PC-3 (cell line): ENCODE measurements around the gene RIPOR3. TPM values are rescaled to one million over a fixed set of nuclear protein-coding genes. Genes with fewer than 3 reads are reported as not detected.

Source experiments
- ATAC-seq: fragments of 200-7000 bp; cut with Tn5 transposase; 2 replicates; pipeline ENCODE4 v1.9.1; 2020; ENCODE audit warnings: mild to moderate bottlenecking, moderate library complexity
- BruUV-seq: library from RNA; stranded (reverse); fragments of 400-500 nt; replicated peaks from 2 replicates; lab custom pipeline; 2021; lab: Mats Ljungman, UMichigan
- CTCF ChIA-PET: fragments of 300-600 bp; sonication (Branson Sonifier 250); formaldehyde crosslinking; loops from one replicate; lab custom pipeline; 2022; ENCODE audit warnings: antibody characterized with exemption; lab: Charles Lee
- POLR2A ChIA-PET: fragments of 300-600 bp; sonication (Branson Sonifier 250); formaldehyde crosslinking; loops from one replicate; lab custom pipeline; 2022; ENCODE audit warnings: antibody characterized with exemption; ENCODE audit not compliant: unreplicated experiment; lab: Charles Lee
- DNase-seq: peaks from one replicate; pipeline ENCODE4 v3.0.0-alpha.2; 2015
- H2AFZ ChIP-seq: fragments of 300-600 bp; sonication (generic); 2 replicates; pipeline ENCODE4 v1.6.0; 2016; ENCODE audit warnings: antibody characterized with exemption, low read length
- H3F3A ChIP-seq: fragments of 300-600 bp; sonication (generic); one replicate; pipeline ENCODE4 v1.6.0; 2017; ENCODE audit warnings: antibody characterized with exemption, low read length, control low read depth, mild to moderate bottlenecking; ENCODE audit not compliant: unreplicated experiment
- H3K27ac ChIP-seq: fragments of 300-600 bp; sonication (generic); 2 replicates; pipeline ENCODE4 v1.5.1; 2016; ENCODE audit warnings: mild to moderate bottlenecking, low read length
- H3K27me3 ChIP-seq: fragments of 300-600 bp; sonication (generic); 2 replicates; pipeline ENCODE4 v1.6.1; 2016; ENCODE audit warnings: low read length, mixed read lengths
- H3K36me3 ChIP-seq: fragments of 300-600 bp; sonication (generic); 2 replicates; pipeline ENCODE4 v1.6.1; 2016; ENCODE audit warnings: low read depth, mixed run types, low read length, mixed read lengths
- H3K4me1 ChIP-seq: fragments of 300-600 bp; sonication (generic); 2 replicates; pipeline ENCODE4 v1.5.1; 2016; ENCODE audit warnings: low read length; ENCODE audit not compliant: insufficient read depth
- H3K4me2 ChIP-seq: fragments of 300-600 bp; sonication (generic); 2 replicates; pipeline ENCODE4 v1.6.0; 2016; ENCODE audit warnings: low read length
- H3K4me3 ChIP-seq: fragments of 300-600 bp; sonication (generic); 2 replicates; pipeline ENCODE4 v1.5.1; 2016; ENCODE audit warnings: mild to moderate bottlenecking, low read length, mixed read lengths
- H3K79me2 ChIP-seq: fragments of 300-600 bp; sonication (generic); 2 replicates; pipeline ENCODE4 v1.6.1; 2017; ENCODE audit warnings: low read length, mixed read lengths
- H3K9ac ChIP-seq: fragments of 300-600 bp; sonication (generic); 2 replicates; pipeline ENCODE4 v1.6.0; 2016; ENCODE audit warnings: mild to moderate bottlenecking, low read length
- H3K9me2 ChIP-seq: fragments of 300-600 bp; sonication (generic); replicated peaks from 2 replicates; pipeline ENCODE4 v1.6.1; 2016; ENCODE audit warnings: mixed run types, low read length, mixed read lengths
- H3K9me3 ChIP-seq: fragments of 300-600 bp; sonication (generic); 2 replicates; pipeline ENCODE4 v1.6.1; 2016; ENCODE audit warnings: low read length, mixed read lengths
- H4K20me1 ChIP-seq: fragments of 300-600 bp; sonication (generic); 2 replicates; pipeline ENCODE4 v1.6.1; 2016; ENCODE audit warnings: low read length, mixed read lengths
- CTCF ChIP-seq: fragments of 300-600 bp; sonication (generic); conservative IDR thresholded peaks from 2 replicates; pipeline ENCODE4 v1.5.1; 2017; ENCODE audit warnings: antibody characterized with exemption, low read depth, mild to moderate bottlenecking, low read length
- EZH2 ChIP-seq: fragments of 300-600 bp; sonication (generic); IDR thresholded peaks from one replicate; pipeline ENCODE4 v1.6.1; 2017; ENCODE audit warnings: antibody characterized with exemption, mild to moderate bottlenecking, low read length; ENCODE audit not compliant: unreplicated experiment
- EZH2phosphoT487 ChIP-seq: fragments of 300-600 bp; sonication (generic); IDR thresholded peaks from 2 replicates; pipeline ENCODE4 v1.6.1; 2018; ENCODE audit warnings: mild to moderate bottlenecking, antibody characterized with exemption, low read length, borderline replicate concordance
- intact Hi-C: fragments of 100-400 bp; cut with micrococcal nuclease; formaldehyde crosslinking; loops from 2 replicates; pipeline ENCODE4 v1.9.0; 2023
- total RNA-seq: library from RNA; depleted of rRNA; stranded (reverse); fragments of >200 nt; gene quantifications from 2 replicates; pipeline ENCODE4 v1.2.3, GENCODE V29; 2014

Gene RIPOR3
- total RNA-seq, 1 experiment from 2014 or later, result 0.04 TPM

- ChIA-PET CTCF (interaction anchor here (0.6 kb wide), 1 partner anchor 488 kb away, joined by 3 read pairs; no protein-coding TSS in a partner anchor), POLR2A (no interaction called here)
- Histone ChIP-seq H3K4me3 (no peak overlapping the region), H3K4me2 (no peak overlapping the region), H3K9ac (no peak overlapping the region), H2AFZ (no peak overlapping the region), H4K20me1 (no peaks in the 10 kb centered on the region), H3K27me3 (no peaks in the 10 kb centered on the region), H3F3A (no peaks in the 10 kb centered on the region), H3K36me3 (no peaks in the 10 kb centered on the region), H3K27ac (no peak overlapping the region), H3K79me2 (no peaks in the 10 kb centered on the region), H3K4me1 (no peaks in the 10 kb centered on the region), H3K9me3 (no peaks in the 10 kb centered on the region), H3K9me2 (no peaks in the 10 kb centered on the region)
- TF ChIP-seq EZH2phosphoT487, result no peak
- ATAC-seq, result no peak
- BruUV-seq, result no TSS peak
- DNase-seq, result no peak
- intact Hi-C loops, result no loop called here
These were observed 86.2 kb downstream of the RIPOR3 start for GRCh38 chr20:50605136-50605535.

GRCh38 chr20:50604451-50604850 lies 86.9 kb downstream of the RIPOR3 start:
- DNase-seq, result no peak
- Histone ChIP-seq H3F3A (no peaks in the 10 kb centered on the region), H3K36me3 (no peaks in the 10 kb centered on the region), H3K27ac (no peak overlapping the region), H3K4me1 (no peaks in the 10 kb centered on the region), H3K4me2 (no peak overlapping the region), H3K9ac (no peak overlapping the region), H4K20me1 (no peaks in the 10 kb centered on the region), H3K4me3 (no peak overlapping the region), H3K9me3 (no peaks in the 10 kb centered on the region), H2AFZ (no peak overlapping the region), H3K9me2 (no peaks in the 10 kb centered on the region), H3K79me2 (no peaks in the 10 kb centered on the region), H3K27me3 (no peaks in the 10 kb centered on the region)
- POLR2A ChIA-PET, result no interaction called here
- CTCF ChIA-PET, result no interaction called here
- no peak for TF ChIP-seq EZH2
- intact Hi-C loops, result no loop called here
- no peak for ATAC-seq
- no TSS peak for BruUV-seq

- H3K4me2 ChIP-seq, result no peak overlapping the region
- TF ChIP-seq CTCF (no peak), EZH2 (no peak), EZH2phosphoT487 (no peak)
- H3K27me3 ChIP-seq, result no peaks in the 10 kb centered on the region
- POLR2A ChIA-PET, result no interaction called here
- H3K9me3 ChIP-seq, result no peaks in the 10 kb centered on the region
- no peaks in the 10 kb centered on the region for H3K79me2 ChIP-seq
- no peaks in the 10 kb centered on the region for H3K36me3 ChIP-seq
- ATAC-seq, result no peak
- no peaks in the 10 kb centered on the region for H4K20me1 ChIP-seq
- no peaks in the 10 kb centered on the region for H3K9me2 ChIP-seq
- DNase-seq, result no peak
- CTCF ChIA-PET, result no interaction called here
- no peak overlapping the region for H3K9ac ChIP-seq
- no peak overlapping the region for H3K4me3 ChIP-seq
- H3K27ac ChIP-seq, result no peak overlapping the region
- H3K4me1 ChIP-seq, result no peaks in the 10 kb centered on the region
- no peaks in the 10 kb centered on the region for H3F3A ChIP-seq
- no TSS peak for BruUV-seq
- intact Hi-C loops, result no loop called here
- H2AFZ ChIP-seq, result no peak overlapping the region
These were observed 88.8 kb downstream of the RIPOR3 start for GRCh38 chr20:50602432-50603088.
